IPS-18a (cell line): ENCODE data around the gene TTC28.
"Not testable (repeated sequence)": the region's sequence is repeated elsewhere in the genome, so short reads cannot be mapped to it uniquely, and the experiment has no call there.

Experiments used
- H3K27ac ChIP-seq: one replicate; pipeline ENCODE4 v1.5.1; 2013; ENCODE audit warnings: low read length
- H3K27me3 ChIP-seq: one replicate; pipeline ENCODE4 v1.6.1; 2013; ENCODE audit warnings: mild to moderate bottlenecking, low read length; ENCODE audit not compliant: control insufficient read depth, insufficient read depth
- H3K36me3 ChIP-seq: one replicate; pipeline ENCODE4 v1.6.1; 2013; ENCODE audit warnings: low read depth, low read length; ENCODE audit not compliant: control insufficient read depth
- H3K4me1 ChIP-seq: one replicate; pipeline ENCODE4 v1.6.1; 2013; ENCODE audit warnings: low read depth, low read length; ENCODE audit not compliant: control insufficient read depth
- H3K4me3 ChIP-seq: one replicate; pipeline ENCODE4 v1.5.1; 2013; ENCODE audit warnings: low read length
- H3K9ac ChIP-seq: one replicate; pipeline ENCODE4 v1.6.1; 2013; ENCODE audit warnings: mild to moderate bottlenecking, low read length, moderate library complexity
- H3K9me3 ChIP-seq: one replicate; pipeline ENCODE4 v1.6.1; 2013; ENCODE audit warnings: low read depth, low read length; ENCODE audit not compliant: control insufficient read depth

TTC28 gene

GRCh38 chr22:28706845-28707244 lies 27.2 kb upstream of the TTC28 start:
- Histone ChIP-seq H3K4me3 (no peak overlapping the region), H3K9ac (no peak overlapping the region), H3K36me3 (peaks cover 40% of the 10 kb centered on the region), H3K4me1 (no peaks in the 10 kb centered on the region), H3K27me3 (no peaks in the 10 kb centered on the region), H3K27ac (no peak overlapping the region), H3K9me3 (no peaks in the 10 kb centered on the region)

DNA sequence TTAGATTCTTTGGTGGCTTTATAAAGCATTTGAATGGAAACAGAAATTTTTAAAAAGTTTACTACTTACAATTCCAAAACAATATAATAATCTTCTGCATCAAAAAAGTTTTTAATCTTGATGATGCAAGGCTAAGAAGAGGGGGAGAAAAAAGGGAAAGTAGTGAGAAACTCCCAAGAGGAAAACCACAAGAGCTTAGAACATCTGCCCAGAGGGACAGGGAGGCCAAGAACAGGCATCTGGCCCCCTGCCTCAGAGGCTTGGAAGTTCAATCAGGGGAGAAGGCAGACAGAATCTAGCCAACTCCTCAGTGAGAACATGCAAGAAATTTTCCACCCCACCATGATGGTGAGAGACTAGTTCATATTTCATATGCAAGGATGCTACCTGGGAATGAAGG lies 23.8 kb upstream of the TTC28 start:
- Histone ChIP-seq H3K36me3 (peaks cover 22% of the 10 kb centered on the region), H3K4me1 (no peaks in the 10 kb centered on the region), H3K9me3 (no peaks in the 10 kb centered on the region), H3K4me3 (no peak overlapping the region), H3K27me3 (no peaks in the 10 kb centered on the region), H3K27ac (no peak overlapping the region), H3K9ac (no peak overlapping the region)

- Histone ChIP-seq H3K9ac (no peak overlapping the region), H3K27ac (no peak overlapping the region), H3K4me1 (no peaks in the 10 kb centered on the region), H3K27me3 (no peaks in the 10 kb centered on the region), H3K9me3 (no peaks in the 10 kb centered on the region), H3K4me3 (no peak overlapping the region), H3K36me3 (peaks cover 17% of the 10 kb centered on the region)
Measured at GRCh38 chr22:28702891-28703290, 23.3 kb upstream of the TTC28 start.

DNA sequence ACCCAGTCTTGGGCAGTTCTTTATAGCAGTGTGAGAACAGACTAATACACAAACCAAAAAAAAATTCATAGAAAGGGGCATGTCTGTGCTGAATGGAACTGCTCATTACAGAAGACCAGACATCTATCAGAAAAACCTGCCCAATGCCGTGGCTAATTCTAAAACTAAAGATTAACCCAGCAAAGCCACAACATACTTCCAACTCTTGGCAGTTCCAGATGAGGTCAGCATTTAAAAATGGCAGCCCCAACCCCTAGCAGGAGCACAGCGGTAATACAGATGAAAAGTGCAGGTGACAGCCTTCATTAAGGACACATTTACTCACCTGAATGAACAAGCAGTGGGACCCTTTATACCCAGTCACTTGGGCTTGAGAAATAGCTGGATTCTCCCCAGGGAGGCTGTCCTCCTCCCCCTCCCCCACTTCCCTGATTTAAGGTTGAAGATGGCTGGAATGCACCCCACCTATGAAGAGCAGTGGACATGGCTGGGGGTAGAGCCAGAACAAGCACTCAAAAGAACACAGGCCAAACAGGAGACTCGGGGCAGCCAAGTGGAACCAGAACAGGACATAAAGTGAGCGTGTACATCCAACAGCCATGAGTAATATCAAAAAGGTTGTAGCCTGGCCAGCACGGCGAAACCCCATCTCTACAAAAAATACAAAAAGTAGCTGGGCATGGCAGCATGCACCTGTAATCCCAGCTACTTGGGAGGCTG lies 13.6 kb upstream of the TTC28 start:
- H3K9ac ChIP-seq, H3K9me3 ChIP-seq, H3K4me1 ChIP-seq, H3K36me3 ChIP-seq, H3K27ac ChIP-seq, H3K27me3 ChIP-seq, H3K4me3 ChIP-seq: not testable (repeated sequence)

GRCh38 chr22:28689796-28690195 lies 10.2 kb upstream of the TTC28 start:
- not testable (repeated sequence) for H3K27ac ChIP-seq, H3K4me1 ChIP-seq, H3K4me3 ChIP-seq, H3K27me3 ChIP-seq, H3K36me3 ChIP-seq, H3K9ac ChIP-seq, H3K9me3 ChIP-seq

DNA sequence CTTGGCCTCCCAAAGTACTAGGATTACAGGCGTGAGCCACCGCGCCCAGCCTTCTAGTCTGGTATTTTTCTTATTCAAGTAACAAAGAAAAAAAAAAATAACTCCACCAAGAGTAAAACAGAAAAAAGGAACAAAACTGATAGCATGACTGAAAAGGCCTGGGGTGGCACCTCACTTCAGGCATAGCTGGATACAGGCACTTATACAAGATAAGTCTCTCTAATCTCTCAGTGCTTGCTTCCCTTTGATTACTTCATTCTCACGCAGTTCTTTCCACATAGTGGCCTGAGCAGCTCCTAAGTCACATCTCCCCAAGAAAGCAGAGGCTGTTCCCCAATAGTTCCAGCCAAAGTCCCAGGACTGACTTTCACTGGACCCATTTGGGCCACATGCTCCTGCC lies 3.3 kb upstream of the TTC28 start:
- H3K27ac ChIP-seq, H3K27me3 ChIP-seq, H3K4me3 ChIP-seq, H3K9ac ChIP-seq, H3K4me1 ChIP-seq, H3K36me3 ChIP-seq, H3K9me3 ChIP-seq: not testable (repeated sequence)

DNA sequence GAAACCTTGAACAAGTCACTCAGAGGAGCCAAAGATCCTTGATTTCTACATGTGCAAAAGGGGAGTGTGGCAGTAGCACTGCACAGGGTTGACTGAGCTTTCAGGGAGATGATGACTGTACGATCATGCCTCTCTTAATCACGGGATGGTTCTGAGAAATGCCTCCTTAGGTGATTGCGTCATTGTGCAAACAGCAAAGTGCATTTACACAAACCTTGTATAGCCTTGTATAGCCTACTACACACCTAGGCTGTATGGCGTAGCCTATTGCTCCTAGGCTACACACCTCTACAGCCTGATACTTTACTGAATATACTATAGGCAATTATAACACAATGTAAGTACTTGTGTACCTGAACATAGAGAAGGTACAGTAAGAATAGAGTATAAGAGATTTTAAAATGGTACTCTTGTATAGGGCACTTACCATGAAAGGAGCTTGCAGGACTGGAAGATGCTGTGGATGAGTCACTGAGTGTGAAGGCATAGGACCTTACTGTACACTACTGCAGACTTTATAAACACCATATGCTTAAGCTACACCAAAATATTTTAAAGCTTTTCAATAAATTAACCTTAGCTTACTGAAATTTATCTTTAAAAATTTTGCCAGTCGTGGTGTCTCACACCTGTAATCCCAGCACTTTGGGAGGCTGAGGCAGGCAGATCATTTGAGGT lies 1.3 kb upstream of the TTC28 start:
- not testable (repeated sequence) for H3K9ac ChIP-seq, H3K27me3 ChIP-seq, H3K36me3 ChIP-seq, H3K9me3 ChIP-seq, H3K4me1 ChIP-seq, H3K27ac ChIP-seq, H3K4me3 ChIP-seq

DNA sequence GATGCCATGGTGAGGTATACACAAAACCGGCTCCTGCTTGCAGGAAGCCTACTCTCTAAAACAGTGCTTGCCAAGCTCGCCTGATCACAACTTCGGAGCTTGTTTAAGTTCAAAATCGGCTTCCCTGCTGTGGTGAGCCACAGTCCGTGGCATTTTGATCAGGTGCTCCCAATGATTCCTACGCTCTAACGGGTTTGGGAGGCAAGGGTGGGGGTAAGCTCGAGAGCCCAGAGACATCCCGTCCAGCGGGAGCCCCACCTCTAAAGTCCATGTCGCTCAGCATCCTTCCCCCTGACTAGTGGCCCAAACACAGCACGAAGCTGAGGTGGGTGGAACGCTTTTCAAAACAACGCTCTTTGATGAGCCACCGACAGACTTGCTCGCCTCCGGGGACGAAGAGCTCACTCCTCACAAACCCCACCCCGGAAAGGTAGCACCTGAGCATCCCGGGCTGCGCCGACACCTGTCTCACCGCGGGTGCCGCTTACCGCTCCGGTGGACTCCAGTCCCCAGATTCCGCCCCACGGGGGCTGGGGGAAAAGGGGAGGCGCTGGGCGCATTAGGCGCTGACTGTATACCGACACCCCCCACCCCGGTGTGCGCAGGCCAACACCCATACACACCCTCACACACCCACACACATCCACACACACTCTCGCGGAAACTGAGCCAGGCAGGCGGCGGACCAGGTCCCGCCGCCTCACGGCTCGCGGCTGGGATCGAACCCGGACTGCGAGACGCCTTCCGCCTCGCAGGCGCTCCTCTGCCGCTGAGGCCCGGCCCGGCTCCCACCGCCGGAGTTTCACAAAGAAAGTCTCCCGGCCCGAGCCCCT lies 646 bp downstream of the TTC28 start:
- peak overlapping the region; percentile 79 for H3K4me3 ChIP-seq
- H3K27ac ChIP-seq: not testable (repeated sequence)

GRCh38 chr22:28678170-28678569 lies 1.5 kb downstream of the TTC28 start:
- peak overlapping the region; percentile 79 for H3K4me3 ChIP-seq

More for the DNA sequence above, 646 bp downstream of the TTC28 start:
- H3K9ac ChIP-seq: peak overlapping the region; percentile 23
- H3K4me1 ChIP-seq, H3K9me3 ChIP-seq, H3K27me3 ChIP-seq, H3K36me3 ChIP-seq: not testable (repeated sequence)

GRCh38 chr22:28674121-28674563 lies 5.5 kb downstream of the TTC28 start:
- H3K36me3 ChIP-seq: no peaks in the 10 kb centered on the region
- H3K9me3 ChIP-seq: no peaks in the 10 kb centered on the region
- H3K4me3 ChIP-seq: no peak overlapping the region
- H3K4me1 ChIP-seq: no peaks in the 10 kb centered on the region
- H3K9ac ChIP-seq: no peak overlapping the region
- H3K27ac ChIP-seq: no peak overlapping the region
- peaks cover 7% of the 10 kb centered on the region for H3K27me3 ChIP-seq

More at GRCh38 chr22:28678170-28678569, 1.5 kb downstream of the TTC28 start:
- H3K27ac ChIP-seq, H3K36me3 ChIP-seq, H3K4me1 ChIP-seq, H3K9ac ChIP-seq, H3K9me3 ChIP-seq, H3K27me3 ChIP-seq: not testable (repeated sequence)

DNA sequence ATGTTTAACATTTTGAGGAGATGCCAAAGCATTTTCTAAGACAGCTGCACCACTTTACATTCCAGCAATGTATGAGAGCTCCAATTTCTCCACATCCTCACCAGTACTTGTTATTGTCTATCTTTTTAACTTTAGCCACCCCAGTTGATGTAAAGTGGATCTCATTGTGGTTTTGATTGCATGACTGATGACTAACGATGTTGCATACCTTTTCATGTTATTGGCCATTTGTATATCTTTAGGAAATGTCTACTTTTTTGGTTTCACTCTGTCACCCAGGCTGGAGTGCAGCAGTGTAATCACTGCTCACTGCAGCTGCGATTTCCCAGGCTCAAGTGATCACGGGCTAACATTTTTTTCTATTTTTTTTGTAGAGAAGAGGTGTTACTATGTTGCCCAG lies 8.9 kb downstream of the TTC28 start:
- Histone ChIP-seq H3K36me3 (no peaks in the 10 kb centered on the region), H3K4me1 (no peaks in the 10 kb centered on the region), H3K27ac (no peak overlapping the region), H3K9ac (no peak overlapping the region), H3K27me3 (no peaks in the 10 kb centered on the region), H3K4me3 (no peak overlapping the region), H3K9me3 (no peaks in the 10 kb centered on the region)
